GM18909 (cell line): Measurements from ENCODE around the gene CORO2A.

ENCODE experiments used
- ATAC-seq: cut with Tn5 transposase; IDR thresholded peaks from one replicate; pipeline ENCODE4 v1.9.1; 2021; ENCODE audit warnings: mild to moderate bottlenecking; ENCODE audit not compliant: unreplicated experiment, poor library complexity

CORO2A gene

DNA sequence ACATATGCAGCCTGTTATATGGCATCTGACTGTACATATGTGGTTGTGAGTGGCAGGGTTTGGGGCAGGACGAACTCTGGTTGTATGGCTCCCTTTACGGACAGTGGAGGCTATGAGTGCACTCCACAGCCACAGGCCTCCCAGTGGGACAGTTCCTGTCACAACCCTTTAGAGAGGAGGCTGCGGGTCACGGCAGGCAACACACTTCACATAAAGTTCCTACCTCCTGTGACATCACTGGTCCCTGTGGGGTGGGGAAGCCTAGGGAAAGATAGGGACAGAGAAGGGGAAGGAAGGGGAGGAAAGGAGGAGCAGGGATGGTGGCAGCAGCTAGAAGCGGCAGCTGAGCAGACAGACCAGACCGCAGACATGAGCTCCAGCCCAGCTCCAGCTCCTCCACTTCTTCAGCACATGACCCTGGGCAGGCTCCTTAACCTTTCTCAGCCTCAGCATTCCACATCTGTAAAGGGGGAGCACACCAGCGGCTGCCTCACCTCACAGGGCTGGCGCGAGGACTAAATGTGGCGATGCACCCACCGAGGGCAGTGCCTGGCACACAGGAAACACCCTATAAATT, 27.4 kb upstream of the CORO2A start:
- ATAC-seq = no peak

- no peak for ATAC-seq
These were observed 26.9 kb upstream of the CORO2A start for GRCh38 chr9:98219364-98219716.

DNA sequence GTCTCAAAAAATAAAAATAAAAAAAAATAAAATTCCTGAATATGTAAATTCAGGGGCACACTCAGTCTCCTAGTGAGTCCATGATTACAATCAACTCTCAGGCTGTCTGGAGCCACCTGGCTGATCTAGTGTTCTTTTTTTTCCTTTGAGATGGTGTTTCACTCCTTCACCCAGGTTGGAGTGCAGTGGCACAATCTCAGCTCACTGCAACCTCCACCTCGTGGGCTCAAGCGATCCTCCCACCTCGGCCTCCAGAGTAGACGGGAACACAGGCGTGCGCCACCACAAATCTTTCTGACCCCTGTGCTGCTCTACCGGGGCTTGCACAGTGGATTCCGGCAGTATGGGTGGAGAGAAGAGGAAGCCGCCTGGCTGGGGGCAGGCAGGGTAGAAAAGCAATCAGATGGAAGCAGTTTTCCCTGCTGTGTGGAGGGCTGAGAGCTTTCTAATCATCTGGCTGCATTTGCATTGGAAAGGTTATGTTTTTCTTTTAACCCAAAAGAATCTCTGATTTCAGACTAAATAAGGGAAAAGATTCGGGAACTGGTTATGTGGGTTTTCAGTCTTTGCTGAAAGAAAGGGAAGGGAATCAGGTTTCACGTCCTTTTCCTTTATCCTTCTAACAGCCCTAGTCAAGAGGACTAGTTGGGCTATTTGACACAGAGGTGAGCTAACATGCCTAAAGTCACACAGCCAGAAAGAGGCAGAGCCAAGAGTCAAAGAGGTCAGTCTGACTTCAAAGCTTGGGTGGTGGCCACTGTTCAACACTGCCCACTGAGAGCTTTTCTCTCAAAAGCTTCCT, 26.3 kb upstream of the CORO2A start:
- ATAC-seq = no peak

DNA sequence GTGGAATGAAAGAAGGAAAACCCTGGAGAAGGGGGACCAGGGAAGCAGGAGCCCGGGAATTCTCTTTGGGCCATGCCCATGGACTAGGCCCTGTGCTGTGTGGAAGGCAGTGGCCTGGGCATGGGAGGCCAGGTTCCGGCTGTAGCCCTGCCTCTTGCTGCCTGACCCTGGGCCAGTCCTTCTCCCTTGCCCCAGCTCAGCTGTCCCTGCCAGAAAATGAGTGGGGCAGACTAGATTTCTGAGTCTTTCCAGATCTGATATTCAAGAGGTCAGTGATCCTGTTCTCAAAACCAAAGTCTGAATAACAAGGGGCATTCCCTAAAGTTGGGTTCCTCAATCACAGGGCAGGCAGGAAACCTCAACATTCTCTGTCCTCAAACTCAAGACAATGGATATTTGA, 24.8 kb upstream of the CORO2A start:
- ATAC-seq = no peak

GRCh38 chr9:98216391-98216790, 24.0 kb upstream of the CORO2A start:
- ATAC-seq = no peak

DNA sequence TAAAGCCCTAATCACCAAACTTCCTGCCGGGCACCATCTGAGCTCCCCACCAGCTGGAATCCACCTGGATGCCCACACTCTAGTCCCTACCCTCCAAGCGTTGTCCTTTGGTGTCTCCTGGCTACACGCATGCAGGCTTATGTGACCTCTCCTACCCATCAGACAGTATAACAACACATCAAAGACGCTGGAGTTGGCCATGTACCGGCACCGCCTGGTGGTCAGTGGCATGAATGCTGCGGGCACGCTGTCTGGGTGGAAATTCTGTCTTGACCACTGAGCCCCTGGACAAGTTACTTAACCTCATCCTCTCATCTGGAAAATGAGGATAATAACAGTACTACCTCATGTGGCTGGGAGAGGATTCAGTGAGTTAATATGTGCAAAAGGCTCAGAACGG, 23.4 kb upstream of the CORO2A start:
- ATAC-seq = no peak

- no peak for ATAC-seq
These were observed 22.8 kb upstream of the CORO2A start for GRCh38 chr9:98215271-98215670.

DNA sequence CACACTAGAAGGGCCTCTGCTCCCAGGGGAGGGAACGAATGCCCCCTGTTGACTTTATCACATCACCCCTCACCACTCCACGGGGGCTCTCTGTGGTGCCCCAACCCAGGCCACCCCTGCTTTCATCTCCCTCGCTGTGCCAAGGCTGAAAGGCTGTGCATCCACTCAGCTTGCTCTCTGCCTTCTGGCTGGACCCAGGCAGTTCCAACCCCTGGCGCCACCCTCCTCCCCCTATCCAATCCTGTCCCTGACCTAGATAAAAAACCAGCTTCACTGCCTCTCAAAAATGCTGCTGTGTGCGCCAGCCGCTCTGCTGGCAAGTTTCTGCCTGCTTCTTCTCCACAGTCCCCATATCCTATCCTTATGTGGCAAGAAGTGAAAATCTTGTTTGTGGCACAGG, 22.4 kb upstream of the CORO2A start:
- no peak for ATAC-seq

DNA sequence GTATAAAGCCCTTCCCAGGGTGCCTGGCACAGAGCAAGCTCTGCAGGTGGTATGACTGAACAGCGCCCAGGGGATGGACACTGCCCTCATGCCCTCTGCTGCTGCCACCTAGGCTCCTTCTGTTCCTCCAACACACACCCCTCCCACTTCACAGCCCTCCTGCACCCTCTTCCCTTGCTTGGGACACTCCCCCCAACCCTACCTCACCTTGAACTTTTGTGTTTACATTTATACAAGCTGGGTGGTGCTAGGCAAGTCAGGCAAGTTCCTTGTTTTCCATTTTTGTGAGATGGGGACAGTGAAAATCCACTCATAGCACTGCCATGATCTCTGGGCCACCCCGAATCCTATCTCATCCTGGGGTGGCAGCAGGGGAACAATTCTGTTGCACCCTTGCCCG, 18.8 kb upstream of the CORO2A start:
- ATAC-seq = no peak

GRCh38 chr9:98210435-98210834, 18.0 kb upstream of the CORO2A start:
- ATAC-seq = no peak

DNA sequence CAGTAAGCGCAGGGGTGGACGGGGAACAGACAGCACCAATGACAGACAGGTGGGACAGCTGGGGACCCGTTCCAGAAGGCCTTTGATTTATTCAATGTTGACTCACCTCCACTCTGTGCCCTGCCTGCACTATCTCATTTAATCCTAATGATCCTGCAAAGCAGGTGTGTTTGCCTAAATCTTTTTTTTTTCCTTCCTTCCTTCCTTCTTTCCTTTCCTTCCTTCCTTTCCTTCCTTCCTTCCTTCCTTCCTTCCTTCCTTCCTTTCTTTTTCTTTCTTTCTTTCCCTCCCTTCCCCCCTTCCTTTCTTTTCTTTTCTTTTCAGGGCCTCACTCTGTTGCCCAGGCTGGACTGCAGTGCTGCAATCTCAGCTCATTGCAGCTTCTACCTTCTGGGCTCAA, 17.1 kb upstream of the CORO2A start:
- no peak for ATAC-seq

GRCh38 chr9:98208635-98209034, 16.2 kb upstream of the CORO2A start:
- ATAC-seq = no peak

DNA sequence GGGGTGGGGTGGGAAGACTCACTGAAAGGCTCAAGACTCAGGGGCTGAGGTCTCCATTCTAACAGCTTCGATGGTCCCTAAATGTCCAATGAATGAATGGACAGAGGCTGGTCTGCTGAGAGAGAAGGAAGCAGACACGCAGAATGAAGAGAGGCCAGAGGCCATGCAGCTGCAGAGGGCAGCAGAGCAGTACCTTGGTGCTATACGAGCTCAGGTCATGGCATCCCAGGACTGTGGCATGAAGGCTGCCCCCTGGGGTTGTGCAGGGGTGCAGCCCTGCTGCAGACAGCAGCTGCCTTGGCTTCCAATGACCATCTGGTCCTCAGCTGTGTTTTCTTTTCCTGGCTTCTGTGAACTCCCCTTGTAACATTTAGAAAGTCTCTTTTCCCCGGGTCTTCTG, 15.2 kb upstream of the CORO2A start:
- ATAC-seq = no peak

DNA sequence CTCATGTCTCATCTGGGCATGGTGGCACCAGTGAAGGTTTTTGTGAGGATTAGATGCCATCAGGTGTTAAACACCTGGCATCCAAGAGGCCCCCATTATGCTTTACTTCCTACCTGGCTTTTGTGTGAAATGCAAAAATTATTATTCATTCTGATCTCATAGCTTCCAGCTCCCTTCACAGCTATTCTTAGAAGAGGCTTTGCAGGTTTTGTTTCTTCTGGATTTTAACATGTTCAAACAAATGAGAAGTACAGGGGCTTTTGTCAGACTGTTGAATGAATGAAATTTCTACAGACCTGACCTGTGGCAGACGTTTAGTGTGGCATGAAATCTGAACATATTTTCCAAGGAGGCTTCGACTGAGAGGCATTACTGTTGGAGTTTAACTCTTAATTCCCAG, 14.3 kb upstream of the CORO2A start:
- no peak for ATAC-seq

- ATAC-seq = no peak
These were observed 12.3 kb upstream of the CORO2A start for GRCh38 chr9:98204692-98205091.

GRCh38 chr9:98203153-98203552, 10.7 kb upstream of the CORO2A start:
- no peak for ATAC-seq

GRCh38 chr9:98202252-98202651, 9.8 kb upstream of the CORO2A start:
- ATAC-seq = no peak

DNA sequence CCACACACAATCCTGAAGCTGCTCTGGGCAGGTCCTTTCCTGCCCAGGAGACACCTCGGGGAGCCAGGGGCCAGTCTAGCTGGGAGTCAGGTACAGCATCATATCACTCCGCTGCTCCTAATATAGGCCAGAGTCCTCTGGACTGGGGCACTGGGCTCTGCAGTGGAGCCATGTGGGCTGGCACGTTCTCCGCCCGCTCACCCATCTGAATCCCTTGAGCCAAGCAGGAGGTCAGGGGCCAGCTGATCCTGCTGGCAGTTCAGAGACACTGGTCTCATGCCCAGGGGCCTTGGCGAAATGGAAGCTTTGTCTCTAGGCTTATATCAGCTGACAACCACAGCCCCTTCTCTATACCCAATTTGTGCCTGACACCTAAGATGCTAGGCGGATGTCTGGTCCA, 9.3 kb upstream of the CORO2A start:
- no peak for ATAC-seq

DNA sequence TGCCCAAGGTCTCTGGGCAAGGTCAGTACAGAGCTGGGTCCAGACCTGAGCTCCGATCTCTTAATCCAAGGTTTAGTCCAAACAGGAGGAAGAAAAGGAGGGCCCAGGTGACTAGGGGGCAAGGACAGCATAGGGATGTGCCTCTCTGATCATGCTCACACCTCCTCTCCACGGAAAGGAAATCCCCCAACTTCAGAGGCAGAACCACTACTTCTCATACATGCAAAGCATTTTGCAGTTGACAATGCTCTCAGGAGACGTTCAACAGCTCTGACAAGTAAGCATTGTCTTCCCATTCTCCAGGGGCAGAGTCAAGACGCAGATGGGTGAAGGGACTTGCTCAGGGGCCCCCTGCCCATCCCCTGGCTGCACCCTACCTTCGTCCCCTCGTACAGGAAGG, 8.7 kb upstream of the CORO2A start:
- no peak for ATAC-seq

GRCh38 chr9:98199388-98200033, 7.1 kb upstream of the CORO2A start:
- ATAC-seq = no peak

GRCh38 chr9:98195671-98196070, 3.2 kb upstream of the CORO2A start:
- ATAC-seq = no peak
